ENCODE data around the gene RPS6KA3.
A peak's percentile ranks its signal among the peaks of the same experiment; 100 is the strongest.

Gene RPS6KA3

DNA sequence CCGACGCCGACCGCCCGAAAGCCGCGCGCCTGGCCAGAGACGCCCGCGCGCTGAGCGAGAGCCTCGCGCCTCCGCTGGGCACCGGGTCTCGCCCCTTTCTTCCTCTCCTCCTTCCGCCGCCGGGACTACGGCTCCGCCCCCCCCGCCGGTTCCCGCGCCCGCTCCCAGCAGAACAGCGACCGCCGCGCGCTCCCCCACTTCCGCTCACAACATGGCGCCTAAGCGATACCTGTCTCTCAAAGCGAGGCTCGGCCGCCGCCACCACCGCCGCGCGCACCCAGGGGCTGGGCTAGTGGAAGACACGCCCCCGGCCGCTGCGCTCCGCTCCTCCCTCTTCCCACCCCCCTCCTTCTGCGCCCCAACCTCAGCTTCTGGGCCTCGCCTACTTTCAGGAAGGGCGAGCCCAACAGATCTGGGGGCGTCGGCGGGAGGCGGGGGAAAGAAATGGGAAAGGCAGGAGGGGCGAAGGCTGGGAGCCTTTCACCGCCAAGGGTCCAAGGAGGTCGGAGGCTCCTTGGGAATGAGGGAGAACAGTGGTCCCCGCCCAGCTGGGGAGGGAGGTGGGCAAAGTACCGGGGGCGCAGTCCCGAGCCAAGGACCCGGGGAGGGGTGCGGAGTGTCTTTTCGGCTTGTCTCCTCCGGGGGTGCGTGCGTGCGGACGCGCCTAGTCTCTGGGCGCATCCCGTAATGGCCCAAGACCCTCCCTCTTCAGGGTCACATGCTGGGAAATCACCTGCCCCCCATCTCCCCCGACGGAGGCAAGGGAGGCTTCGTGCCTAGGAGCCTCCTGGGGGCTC is at the start of gene RPS6KA3:
Gene RPS6KA3 (minus strand): TSS at position 100 of the 797 bp plus-strand sequence. CDS start 277 bp downstream, outside the sequence.
- peak; percentile 76 for DNase-seq (ENCODE audit: low spot score)

DNA sequence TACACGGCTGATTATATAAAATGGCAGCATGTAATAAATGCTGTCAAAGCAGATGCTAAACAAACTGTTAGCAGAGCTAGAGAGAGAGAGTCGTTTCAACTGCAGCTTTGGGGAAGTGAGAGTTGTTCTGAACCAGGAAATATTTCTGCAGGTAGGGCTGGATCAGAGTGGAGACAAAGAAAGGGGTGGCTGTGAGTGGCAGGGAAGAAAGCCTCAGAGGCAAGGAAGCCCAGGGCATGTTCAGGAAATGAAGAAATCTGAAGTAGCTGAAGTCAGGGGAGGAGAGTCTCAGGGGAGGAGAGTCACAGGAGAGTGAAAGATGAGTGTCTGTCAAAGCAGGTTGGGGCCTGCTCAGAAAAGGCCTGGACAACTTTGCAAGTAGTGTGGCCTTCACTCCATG is 48.4 kb upstream of the RPS6KA3 start:
- DNase-seq (ENCODE audit: low spot score), result no peak

DNA sequence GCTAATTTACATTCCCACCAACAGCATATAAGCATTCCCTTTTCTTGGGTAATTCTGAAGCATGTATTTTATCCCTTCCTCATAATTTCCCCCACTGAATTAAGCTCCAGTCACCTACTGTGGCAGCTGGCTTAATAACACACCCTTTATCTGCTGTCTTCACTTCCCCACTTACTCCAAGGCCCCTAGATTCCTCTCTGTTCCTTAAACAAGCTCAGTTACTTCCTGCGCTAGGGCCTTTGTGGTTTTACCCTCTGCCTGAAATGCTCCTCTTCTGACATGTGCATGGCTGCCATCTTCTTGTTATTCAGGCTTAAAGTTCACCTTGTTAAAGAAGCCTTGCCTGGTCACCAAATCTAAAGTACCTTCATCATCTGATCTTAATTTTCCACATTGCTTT is 47.2 kb upstream of the RPS6KA3 start:
- DNase-seq (ENCODE audit: low spot score), result peak; percentile 15

DNA sequence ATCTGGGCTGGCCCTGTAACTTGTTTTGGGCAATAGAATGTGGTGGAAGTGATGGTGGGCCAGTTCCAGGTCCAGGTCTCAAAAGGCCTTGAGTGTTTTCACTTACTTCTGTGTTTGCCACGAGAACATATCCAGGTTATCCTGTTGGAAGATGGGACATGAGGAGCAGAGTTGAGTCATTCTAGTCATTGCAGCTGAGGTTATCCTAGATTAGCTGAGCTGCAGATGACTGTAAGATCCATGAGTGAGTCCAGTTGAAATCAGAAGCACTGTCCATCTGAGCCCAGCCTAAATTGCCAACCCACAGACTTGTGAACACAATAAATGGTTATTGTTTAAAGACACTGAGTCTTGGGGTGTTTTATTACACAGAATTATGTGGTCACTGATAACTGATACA is 45.3 kb upstream of the RPS6KA3 start:
- DNase-seq (ENCODE audit: low spot score), result no peak

DNA sequence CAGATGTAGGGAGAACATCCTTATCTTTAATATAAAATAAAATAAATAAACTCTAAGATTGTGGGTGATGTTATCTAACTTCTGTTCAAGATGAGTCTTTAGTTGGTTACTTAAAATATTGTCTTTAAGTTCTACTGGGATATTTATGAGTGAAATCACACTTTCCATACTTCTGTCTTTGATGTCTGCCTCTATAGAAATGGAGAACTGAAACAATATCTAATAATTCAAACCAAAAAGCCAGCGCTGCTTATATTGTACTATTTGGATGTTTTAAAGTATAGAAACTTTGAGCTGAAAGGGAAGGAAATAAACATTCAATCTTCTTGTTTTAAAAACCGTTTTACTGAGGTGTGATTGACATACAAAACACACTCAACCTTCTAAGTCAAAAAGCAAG is 44.8 kb upstream of the RPS6KA3 start:
- no peak for DNase-seq (ENCODE audit: low spot score)

GRCh38 chrX:20309806-20310205 is 43.1 kb upstream of the RPS6KA3 start:
- no peak for DNase-seq (ENCODE audit: low spot score)

DNA sequence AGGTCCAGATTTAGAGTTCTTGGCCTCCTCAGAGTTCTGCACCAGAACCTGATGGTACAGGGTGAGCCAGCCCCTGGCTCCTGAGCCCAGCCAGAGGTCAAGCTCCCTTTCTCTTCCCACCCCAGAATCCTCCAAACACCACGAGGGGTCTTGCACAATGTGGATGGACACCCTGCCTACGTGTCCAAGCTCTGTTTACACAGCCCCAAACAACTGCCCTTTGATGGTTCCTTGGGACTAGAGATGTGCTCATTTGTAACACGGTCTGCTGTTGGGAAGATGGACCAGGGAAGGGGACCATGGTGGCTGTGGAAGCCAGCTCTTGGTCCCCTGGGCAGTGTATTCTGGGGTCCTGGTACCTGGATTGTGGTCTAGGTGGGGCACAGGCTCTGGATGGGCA is 40.0 kb upstream of the RPS6KA3 start:
- DNase-seq (ENCODE audit: low spot score), result no peak

GRCh38 chrX:20300822-20301221 is 34.1 kb upstream of the RPS6KA3 start:
- DNase-seq (ENCODE audit: low spot score), result no peak

DNA sequence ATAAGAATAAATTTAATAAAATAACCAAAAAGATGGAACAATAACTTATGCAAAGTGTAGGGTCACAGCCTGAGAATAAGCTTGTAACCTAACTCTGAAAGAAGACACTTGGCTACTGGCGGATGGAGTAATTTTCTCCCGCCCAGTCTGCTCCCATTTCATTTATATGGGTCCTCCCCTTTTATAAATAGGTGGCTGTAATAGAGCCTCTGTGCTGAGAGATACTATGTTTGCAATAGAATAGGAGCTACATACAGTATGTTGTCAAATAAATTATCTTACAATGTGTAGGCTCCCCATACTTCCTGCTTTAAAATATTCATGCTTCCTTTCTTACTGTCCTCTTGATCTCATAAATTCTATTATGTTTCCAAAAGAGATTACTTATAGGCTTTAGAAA is 28.2 kb upstream of the RPS6KA3 start:
- DNase-seq (ENCODE audit: low spot score), result no peak

DNA sequence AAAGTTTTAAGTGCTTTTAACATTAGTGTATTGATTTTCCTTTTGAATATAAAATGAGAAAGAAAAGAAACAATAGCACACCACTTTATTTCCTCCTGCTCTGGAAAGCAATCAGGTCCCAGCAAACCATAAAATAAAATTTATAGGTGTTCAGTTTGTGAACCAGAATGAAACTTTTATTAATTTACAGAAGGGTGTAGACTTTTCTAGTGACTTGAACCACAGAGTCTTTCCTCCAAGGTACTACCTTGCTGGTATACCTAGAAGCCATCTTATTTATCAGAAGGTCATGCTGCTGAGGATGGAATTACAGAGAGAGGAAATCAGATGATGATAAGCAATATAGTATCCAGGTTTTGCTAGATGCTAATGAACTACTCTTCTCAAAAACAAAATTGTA is 27.6 kb upstream of the RPS6KA3 start:
- no peak for DNase-seq (ENCODE audit: low spot score)

DNA sequence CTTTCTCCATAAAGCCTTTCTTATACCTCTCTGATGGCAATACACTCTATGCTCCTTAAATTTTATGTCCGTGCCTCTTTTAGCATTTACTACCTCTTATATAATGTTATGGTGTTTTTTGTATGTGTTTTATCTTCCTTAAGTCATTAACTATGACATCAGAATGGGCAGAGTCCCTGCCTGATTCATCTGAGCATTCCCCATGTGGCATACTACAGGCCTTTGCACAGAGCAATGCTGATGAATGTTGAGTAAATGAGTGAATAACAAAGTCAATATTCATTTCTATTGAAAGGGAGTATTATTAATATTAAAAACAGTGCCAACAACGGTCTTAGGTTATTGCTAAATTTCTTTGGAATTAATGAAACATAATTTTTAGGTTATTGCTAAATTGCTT is 18.8 kb upstream of the RPS6KA3 start:
- no peak for DNase-seq (ENCODE audit: low spot score)

- DNase-seq (ENCODE audit: low spot score), result no peak
Observed at GRCh38 chrX:20284992-20285391, 18.3 kb upstream of the RPS6KA3 start.

- no peak for DNase-seq (ENCODE audit: low spot score)
Observed at GRCh38 chrX:20284444-20284843, 17.7 kb upstream of the RPS6KA3 start.

GRCh38 chrX:20280938-20281337 is 14.2 kb upstream of the RPS6KA3 start:
- DNase-seq (ENCODE audit: low spot score), result no peak

- DNase-seq (ENCODE audit: low spot score), result no peak
Observed at GRCh38 chrX:20274121-20274520, 7.4 kb upstream of the RPS6KA3 start.

DNA sequence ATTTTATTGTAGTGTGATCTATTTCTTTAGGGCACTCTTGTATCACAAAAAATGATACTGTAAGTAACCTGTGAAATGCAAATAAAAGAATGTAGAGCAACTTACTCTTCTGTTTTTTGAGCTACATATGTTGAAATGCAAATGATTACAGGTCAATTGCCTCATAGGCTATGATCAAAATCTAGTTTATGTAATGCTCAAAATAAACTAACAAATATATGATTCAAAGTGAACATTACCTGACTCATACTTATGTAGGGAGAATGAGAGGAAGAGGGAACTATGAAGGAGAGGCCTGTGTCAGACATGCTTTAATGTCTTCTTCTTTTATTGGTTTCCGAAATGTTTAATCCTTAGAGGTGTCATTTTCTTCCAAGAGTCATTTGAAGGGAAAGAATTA is 5.0 kb upstream of the RPS6KA3 start:
- DNase-seq (ENCODE audit: low spot score), result no peak

DNA sequence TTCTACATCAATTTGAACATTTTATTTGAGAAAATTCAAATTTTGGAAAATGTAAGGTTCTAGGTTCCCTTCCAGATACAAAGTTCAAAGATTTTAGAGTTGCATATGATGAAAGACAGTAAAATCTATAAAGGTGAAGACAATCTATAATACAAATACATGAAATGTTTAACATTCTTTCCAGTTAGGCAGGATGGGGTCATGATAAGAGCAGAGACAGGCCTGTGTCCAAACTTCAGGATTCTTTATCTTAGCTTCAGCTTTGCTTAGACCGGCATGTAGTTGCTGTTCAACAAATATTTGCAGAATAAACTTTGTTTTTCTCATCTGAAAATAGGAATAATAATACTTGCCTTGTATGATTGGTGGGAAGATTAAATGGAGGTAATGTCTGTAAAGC is 4.5 kb upstream of the RPS6KA3 start:
- DNase-seq (ENCODE audit: low spot score), result no peak

- no peak for DNase-seq (ENCODE audit: low spot score)
Observed at GRCh38 chrX:20270562-20270890, 3.8 kb upstream of the RPS6KA3 start.

GRCh38 chrX:20269848-20270561 is 3.3 kb upstream of the RPS6KA3 start:
- DNase-seq (ENCODE audit: low spot score), result no peak

DNA sequence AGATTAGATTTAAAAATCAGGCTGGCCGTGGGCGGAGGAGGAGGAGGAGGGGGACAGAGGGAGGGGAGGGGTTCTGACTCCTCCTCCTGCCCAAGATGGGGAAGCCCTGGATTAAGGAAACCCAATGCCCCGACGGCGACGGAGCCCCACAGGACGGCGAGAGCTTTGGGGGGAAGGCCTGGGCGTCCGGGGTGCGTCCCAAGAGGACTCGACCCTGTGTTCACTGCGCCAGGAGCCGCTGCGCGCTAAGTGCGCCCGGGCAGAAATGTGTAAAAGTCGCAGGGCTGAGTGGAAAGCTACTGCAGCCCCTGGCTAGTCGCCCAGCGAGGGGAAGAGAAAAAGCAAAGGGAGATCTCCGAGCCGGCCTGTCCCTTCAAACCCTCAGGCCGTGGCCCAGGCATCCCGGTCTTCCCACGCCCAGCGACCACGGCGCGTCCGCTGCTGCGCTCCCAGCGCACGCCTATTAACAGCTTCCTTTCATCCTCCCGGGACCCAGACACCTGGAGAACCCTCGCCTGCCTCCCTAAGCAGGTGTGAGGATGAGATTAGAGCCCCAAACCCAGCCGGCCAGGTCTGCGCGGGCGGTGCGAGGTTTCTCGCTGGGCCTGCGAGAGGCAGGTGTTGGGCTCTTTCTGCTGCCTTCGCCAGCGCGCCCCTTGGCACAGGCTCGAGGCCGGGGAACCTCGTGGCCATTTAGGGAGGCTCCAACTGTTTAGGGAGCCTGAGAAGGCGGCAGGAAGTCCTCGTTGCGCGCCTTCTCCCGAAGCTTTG is 1.4 kb upstream of the RPS6KA3 start:
- DNase-seq (ENCODE audit: low spot score), result no peak

DNA sequence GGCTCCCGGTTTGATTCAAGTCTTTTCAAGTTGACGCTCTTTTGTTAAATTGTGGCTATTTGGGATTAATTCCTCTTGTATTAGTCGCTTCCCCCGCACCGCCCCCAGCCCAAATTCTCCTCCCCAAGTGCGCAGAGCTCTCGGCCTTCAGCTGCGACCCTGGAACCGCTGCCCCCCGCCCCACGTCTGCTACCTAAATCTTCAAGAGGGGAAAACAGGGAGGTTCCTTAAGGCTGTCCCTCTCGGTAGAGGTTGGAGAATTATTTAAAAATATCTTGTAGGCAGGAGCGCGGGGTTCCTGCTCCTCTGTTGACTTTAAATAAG is 860 bp upstream of the RPS6KA3 start:
- DNase-seq (ENCODE audit: low spot score), result no peak

GRCh38 chrX:20265726-20266681 is 705 bp downstream of the RPS6KA3 start:
- DNase-seq (ENCODE audit: low spot score), result no peak
